GM21576 (cell line): ENCODE results near the gene EIF2S3B.

ENCODE experiments used
- ATAC-seq: cut with Tn5 transposase; IDR thresholded peaks from one replicate; pipeline ENCODE4 v1.9.1; 2021; ENCODE audit warnings: mild to moderate bottlenecking, moderate library complexity; ENCODE audit not compliant: unreplicated experiment

Gene EIF2S3B

DNA sequence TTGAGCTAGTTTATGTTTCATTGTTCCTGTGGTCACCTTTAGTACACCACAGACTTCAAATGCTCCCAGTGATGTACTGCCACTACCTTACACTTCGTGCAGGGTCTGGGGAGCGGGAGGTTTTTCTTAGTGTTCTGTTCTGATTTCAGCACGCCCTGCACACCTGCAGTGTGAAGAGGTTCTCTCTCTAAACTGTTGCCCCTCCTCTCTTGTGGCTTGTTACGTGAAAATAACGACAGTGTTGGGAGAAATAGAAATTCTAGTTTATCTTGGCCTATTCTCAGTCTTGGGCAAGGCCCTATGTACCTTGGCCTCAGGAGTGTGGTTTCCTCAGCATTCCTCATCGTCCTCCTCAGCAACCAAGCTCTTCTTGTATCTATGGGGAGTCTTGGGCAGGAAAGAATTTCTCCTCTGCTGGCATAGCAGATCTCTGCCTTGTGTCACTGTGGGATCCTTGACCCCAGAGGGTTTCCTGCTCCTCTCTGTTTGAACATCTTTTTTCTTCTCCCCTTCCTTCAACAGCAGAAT lies 48.6 kb downstream of the EIF2S3B start:
- ATAC-seq, result no peak

DNA sequence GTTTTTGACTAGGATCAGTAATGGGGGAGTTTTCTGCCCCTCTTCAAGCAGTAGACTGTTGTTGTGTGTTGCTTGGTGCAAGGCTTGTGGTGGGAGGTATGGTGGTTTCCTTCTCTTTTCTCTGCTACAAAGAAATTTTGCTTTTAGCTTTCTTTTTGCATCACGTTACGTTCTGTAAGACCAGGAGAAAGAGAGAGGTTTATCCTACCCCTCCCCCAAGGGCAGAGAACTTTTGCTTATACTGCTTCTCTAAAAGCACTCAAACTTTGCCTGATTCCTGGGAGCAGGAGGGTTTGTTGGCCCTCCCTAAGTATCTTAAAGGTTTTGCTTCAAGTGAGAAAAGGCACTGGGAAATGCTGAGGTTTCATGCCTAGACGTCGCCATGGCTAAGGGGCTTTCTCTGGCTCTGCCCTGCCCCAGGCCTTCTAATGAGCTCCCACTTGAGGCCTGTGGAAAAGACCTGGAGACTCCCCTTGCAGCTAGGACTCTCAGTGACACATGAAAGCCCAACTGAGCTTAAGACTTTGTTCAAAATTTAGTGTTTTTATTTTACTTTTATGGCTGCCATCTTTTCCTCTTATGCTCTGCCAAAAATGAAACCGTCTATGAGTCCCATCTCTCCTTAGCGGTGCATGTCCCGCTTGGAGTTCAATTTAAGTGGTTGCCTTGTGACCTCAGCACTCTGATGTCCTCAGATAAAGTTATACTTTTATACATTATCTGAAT lies 49.2 kb downstream of the EIF2S3B start:
- ATAC-seq, result no peak

DNA sequence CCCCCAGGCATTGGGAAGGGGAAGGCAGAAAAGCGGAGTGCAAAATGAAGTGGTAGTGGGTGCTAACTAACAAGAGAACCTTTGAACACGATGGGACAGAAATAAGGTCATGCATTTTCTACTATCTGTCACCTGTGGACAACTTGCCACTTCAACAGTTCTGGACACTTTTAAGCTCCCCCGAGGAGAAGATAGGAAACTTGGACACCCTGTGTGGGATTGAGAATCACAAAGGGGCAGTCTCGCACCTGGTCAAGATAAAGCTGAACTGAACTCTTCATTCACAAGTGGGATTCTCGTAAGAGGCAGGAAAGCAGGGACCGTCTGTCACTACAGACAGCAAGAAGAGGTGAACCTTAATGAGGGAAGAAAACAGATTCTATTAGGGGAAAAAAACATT lies 51.6 kb downstream of the EIF2S3B start:
- ATAC-seq, result no peak

DNA sequence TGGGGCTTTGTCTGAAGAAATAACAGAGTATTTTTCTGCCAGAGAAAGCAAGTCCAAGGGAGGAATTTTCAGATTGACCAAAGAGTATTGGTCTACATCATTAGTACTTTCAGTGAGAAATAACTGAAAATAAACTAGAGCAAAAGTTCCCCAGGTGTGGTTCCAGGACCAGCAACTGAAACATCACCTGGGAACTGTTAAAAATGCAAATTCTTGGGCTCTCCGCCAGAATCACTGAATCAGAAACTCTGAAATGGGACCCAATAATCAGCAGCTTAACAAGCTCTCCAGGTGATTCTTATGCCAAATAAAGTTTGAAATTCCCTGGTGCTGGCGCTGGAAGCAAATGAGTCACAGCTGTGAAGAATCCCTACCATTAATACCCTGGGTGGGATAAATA lies 52.1 kb downstream of the EIF2S3B start:
- ATAC-seq, result peak; percentile 50
